ENCODE measurements around the gene TBCC.
A peak's percentile ranks its signal among the peaks of the same experiment; 100 is the strongest.

The TBCC gene

GRCh38 chr6:42745640-42746462, at the start of gene TBCC:
Gene TBCC (minus strand): TSS chr6:42746103. CDS start chr6:42746073, 30 bp downstream.
- Histone ChIP-seq H3K36me3 (ENCODE audit: insufficient read depth, low read length) (peaks cover 12% of the 10 kb centered on the region), H3K4me2 (ENCODE audit: low read length) (peak within 1 kb of the TSS; percentile 80), H3K4me3 (ENCODE audit: low read depth, low read length, poor library complexity, severe bottlenecking) (peak within 1 kb of the TSS; percentile 85), H3K9me3 (ENCODE audit: low read length) (no peaks in the 10 kb centered on the region), H3K79me2 (ENCODE audit: insufficient read depth, low read length) (peaks cover 5% of the 10 kb centered on the region; the same call in 1 of the 2 replicates), H3K9me2 (ENCODE audit: low read depth, low read length) (no peaks in the 10 kb centered on the region), H3F3A (ENCODE audit: insufficient read depth, low read length) (peaks cover 4% of the 10 kb centered on the region; the same call in 1 of the 2 replicates), H2AFZ (ENCODE audit: low read length) (no peak within 1 kb of the TSS), H3K27ac (ENCODE audit: low read depth, low read length, poor library complexity, severe bottlenecking) (peak within 1 kb of the TSS; percentile 94), H3K4me1 (ENCODE audit: insufficient read depth, low read length, severe bottlenecking) (peaks cover 50% of the 10 kb centered on the region), H3K27me3 (ENCODE audit: insufficient read depth, low read length) (no peaks in the 10 kb centered on the region), H3K9ac (ENCODE audit: low read length) (peak within 1 kb of the TSS; percentile 94), H4K20me1 (ENCODE audit: insufficient read depth, low read length) (no peaks in the 10 kb centered on the region)
- TF ChIP-seq CTCF (IDR thresholded peaks at IDR 0.05; ENCODE audit: low read length) (no peak), EZH2 (IDR thresholded peaks at IDR 0.05; ENCODE audit: borderline replicate concordance, low read length) (no peak)

GRCh38 chr6:42795651-42796050, 49.7 kb upstream of the TBCC start:
- Histone ChIP-seq H3K9me3 (ENCODE audit: low read length) (no peaks in the 10 kb centered on the region), H4K20me1 (ENCODE audit: insufficient read depth, low read length) (no peaks in the 10 kb centered on the region), H3K4me3 (ENCODE audit: low read depth, low read length, poor library complexity, severe bottlenecking) (no peak overlapping the region), H3K27me3 (ENCODE audit: insufficient read depth, low read length) (no peaks in the 10 kb centered on the region), H3K4me1 (ENCODE audit: insufficient read depth, low read length, severe bottlenecking) (peaks cover 4% of the 10 kb centered on the region), H3K27ac (ENCODE audit: low read depth, low read length, poor library complexity, severe bottlenecking) (no peak overlapping the region), H3K36me3 (ENCODE audit: insufficient read depth, low read length) (peaks cover 6% of the 10 kb centered on the region; the same call in 1 of the 2 replicates), H3K4me2 (ENCODE audit: low read length) (no peak overlapping the region), H2AFZ (ENCODE audit: low read length) (no peak overlapping the region), H3K79me2 (ENCODE audit: insufficient read depth, low read length) (peaks cover 17% of the 10 kb centered on the region), H3K9me2 (ENCODE audit: low read depth, low read length) (no peaks in the 10 kb centered on the region), H3K9ac (ENCODE audit: low read length) (no peak overlapping the region), H3F3A (ENCODE audit: insufficient read depth, low read length) (no peaks in the 10 kb centered on the region)
- no peak for TF ChIP-seq EZH2 (IDR thresholded peaks at IDR 0.05; ENCODE audit: borderline replicate concordance, low read length)
- TF ChIP-seq CTCF (IDR thresholded peaks at IDR 0.05; ENCODE audit: low read length): no peak

- no peaks in the 10 kb centered on the region for H3K27me3 ChIP-seq (ENCODE audit: insufficient read depth, low read length)
- H3K4me1 ChIP-seq (ENCODE audit: insufficient read depth, low read length, severe bottlenecking): peaks cover 31% of the 10 kb centered on the region
- H3K4me2 ChIP-seq (ENCODE audit: low read length): no peak overlapping the region
- no peaks in the 10 kb centered on the region for H3K9me3 ChIP-seq (ENCODE audit: low read length)
- no peak overlapping the region for H3K4me3 ChIP-seq (ENCODE audit: low read depth, low read length, poor library complexity, severe bottlenecking)
- H3F3A ChIP-seq (ENCODE audit: insufficient read depth, low read length): no peaks in the 10 kb centered on the region
- no peaks in the 10 kb centered on the region for H4K20me1 ChIP-seq (ENCODE audit: insufficient read depth, low read length)
- H3K9ac ChIP-seq (ENCODE audit: low read length): no peak overlapping the region
- no peak overlapping the region for H2AFZ ChIP-seq (ENCODE audit: low read length)
- peaks cover 46% of the 10 kb centered on the region for H3K79me2 ChIP-seq (ENCODE audit: insufficient read depth, low read length)
- H3K36me3 ChIP-seq (ENCODE audit: insufficient read depth, low read length): peaks cover 21% of the 10 kb centered on the region; the same call in 1 of the 2 replicates
- no peaks in the 10 kb centered on the region for H3K9me2 ChIP-seq (ENCODE audit: low read depth, low read length)
- no peak for TF ChIP-seq EZH2 (IDR thresholded peaks at IDR 0.05; ENCODE audit: borderline replicate concordance, low read length)
- H3K27ac ChIP-seq (ENCODE audit: low read depth, low read length, poor library complexity, severe bottlenecking): no peak overlapping the region
Measured at GRCh38 chr6:42791706-42792320, 45.9 kb upstream of the TBCC start.

All from OCI-LY1 (cell line).